IMR-90 (cell line): ENCODE results near the gene RFK. TPM values are rescaled to one million over a fixed set of nuclear protein-coding genes. Genes with fewer than 3 reads are reported as not detected.
A peak's percentile ranks its signal among the peaks of the same experiment; 100 is the strongest.

Source experiments
- ATAC-seq: fragments of 200-7000 bp; cut with Tn5 transposase; 2 replicates; pipeline ENCODE4 v1.9.1; 2020; ENCODE audit warnings: low read depth, mild to moderate bottlenecking, moderate library complexity
- BruUV-seq: library from RNA; stranded (reverse); fragments of 400-500 nt; replicated peaks from 2 replicates; lab custom pipeline; 2021; lab: Mats Ljungman, UMichigan
- CTCF ChIA-PET: fragments of 300-600 bp; formaldehyde crosslinking; extraction: SDS; loops from one replicate; lab custom pipeline; 2021; ENCODE audit warnings: antibody characterized with exemption; lab: Yijun Ruan, JAX
- POLR2A ChIA-PET: fragments of 300-600 bp; sonication (Branson Sonifier 250); formaldehyde crosslinking; loops from one replicate; lab custom pipeline; 2022; ENCODE audit warnings: antibody characterized with exemption; ENCODE audit not compliant: unreplicated experiment; lab: Charles Lee
- DNase-seq: peaks from one replicate; pipeline ENCODE4 v3.0.0; 2013
- H2AFZ ChIP-seq: replicated peaks from 2 replicates; pipeline ENCODE3; 2013; ENCODE audit warnings: low read length, mild to moderate bottlenecking; ENCODE audit not compliant: poor library complexity
- H2AK5ac ChIP-seq: 2 replicates; pipeline ENCODE4 v1.6.1; 2013; ENCODE audit warnings: low read depth, low read length, inconsistent platforms
- H2AK9ac ChIP-seq: replicated peaks from 2 replicates; pipeline ENCODE3; 2013; ENCODE audit warnings: mild to moderate bottlenecking, low read depth, low read length, moderate library complexity; ENCODE audit not compliant: poor library complexity
- H2BK120ac ChIP-seq: 2 replicates; pipeline ENCODE4 v1.6.1; 2013; ENCODE audit warnings: low read depth, low read length, inconsistent platforms
- H2BK15ac ChIP-seq: 3 replicates; pipeline ENCODE4 v1.6.1; 2013; ENCODE audit warnings: low read depth, low read length, inconsistent platforms
- H2BK20ac ChIP-seq: 2 replicates; pipeline ENCODE4 v1.6.1; 2013; ENCODE audit warnings: low read depth, mild to moderate bottlenecking, inconsistent platforms, low read length, moderate library complexity
- H2BK5ac ChIP-seq: 2 replicates; pipeline ENCODE4 v1.6.1; 2013; ENCODE audit warnings: mild to moderate bottlenecking, low read depth, low read length, inconsistent platforms; ENCODE audit not compliant: poor library complexity, severe bottlenecking
- H3K14ac ChIP-seq: replicated peaks from 2 replicates; pipeline ENCODE4 v1.6.1; 2013; ENCODE audit warnings: low read depth, low read length, inconsistent platforms
- H3K18ac ChIP-seq: 2 replicates; pipeline ENCODE4 v1.6.1; 2013; ENCODE audit warnings: low read depth, low read length, control low read depth
- H3K23ac ChIP-seq: 2 replicates; pipeline ENCODE4 v1.6.1; 2013; ENCODE audit warnings: low read depth, low read length, inconsistent platforms
- H3K27ac ChIP-seq: 2 replicates; pipeline ENCODE4 v1.5.1; 2013; ENCODE audit warnings: mild to moderate bottlenecking, control low read depth, low read length; ENCODE audit not compliant: insufficient read depth
- H3K27me3 ChIP-seq: 2 replicates; pipeline ENCODE4 v1.6.1; 2013; ENCODE audit warnings: low read length; ENCODE audit not compliant: control insufficient read depth, insufficient read depth
- H3K36me3 ChIP-seq: 2 replicates; pipeline ENCODE4 v1.6.1; 2013; ENCODE audit warnings: low read length, mixed read lengths; ENCODE audit not compliant: control insufficient read depth, insufficient read depth
- H3K4ac ChIP-seq: 2 replicates; pipeline ENCODE4 v1.6.1; 2013; ENCODE audit warnings: low read depth, low read length, inconsistent platforms
- H3K4me1 ChIP-seq: 2 replicates; pipeline ENCODE4 v1.6.1; 2013; ENCODE audit warnings: low read length, mixed read lengths; ENCODE audit not compliant: control insufficient read depth, insufficient read depth
- H3K4me2 ChIP-seq: 2 replicates; pipeline ENCODE4 v1.6.1; 2013; ENCODE audit warnings: low read depth, mild to moderate bottlenecking, control low read depth, low read length, moderate library complexity
- H3K4me3 ChIP-seq: 2 replicates; pipeline ENCODE4 v1.5.1; 2013; ENCODE audit warnings: low read depth, mild to moderate bottlenecking, control low read depth, low read length, moderate library complexity; ENCODE audit not compliant: insufficient read depth
- H3K56ac ChIP-seq: 2 replicates; pipeline ENCODE4 v1.6.1; 2013; ENCODE audit warnings: low read length, inconsistent platforms; ENCODE audit not compliant: insufficient read depth; ENCODE audit errors: extremely low read depth
- H3K79me1 ChIP-seq, 2 experiments: 2 replicates each; pipeline ENCODE4 v1.6.1; 2013; ENCODE audit warnings: low read length in 2 of 2, inconsistent platforms in 1 of 2, low read depth in 1 of 2
- H3K9ac ChIP-seq: 2 replicates; pipeline ENCODE4 v1.6.1; 2013; ENCODE audit warnings: low read depth, low read length, control low read depth
- H3K9me1 ChIP-seq: 2 replicates; pipeline ENCODE4 v1.6.1; 2013; ENCODE audit warnings: low read length, inconsistent platforms; ENCODE audit not compliant: insufficient read depth
- H3K9me3 ChIP-seq: 2 replicates; pipeline ENCODE4 v1.6.1; 2013; ENCODE audit warnings: low read length; ENCODE audit not compliant: control insufficient read depth, insufficient read depth
- H4K20me1 ChIP-seq: 2 replicates; pipeline ENCODE4 v1.6.1; 2013; ENCODE audit warnings: low read length, inconsistent platforms; ENCODE audit not compliant: insufficient read depth
- H4K5ac ChIP-seq: 2 replicates; pipeline ENCODE4 v1.6.1; 2013; ENCODE audit warnings: mild to moderate bottlenecking, low read depth, low read length, control low read depth
- H4K8ac ChIP-seq, 2 experiments: 2 replicates each; pipeline ENCODE4 v1.6.1; 2013; ENCODE audit warnings: low read depth in 2 of 2, low read length in 2 of 2, control low read depth in 1 of 2, inconsistent platforms in 1 of 2
- H4K91ac ChIP-seq: 2 replicates; pipeline ENCODE4 v1.6.1; 2013; ENCODE audit warnings: low read depth, low read length, inconsistent platforms; ENCODE audit not compliant: insufficient read depth
- BHLHE40 ChIP-seq: fragments of 150-350 bp; IDR thresholded peaks from 2 replicates; pipeline ENCODE4 v1.6.1; 2016; ENCODE audit warnings: mild to moderate bottlenecking, low read depth, low read length
- CEBPB ChIP-seq: IDR thresholded peaks from 2 replicates; pipeline ENCODE4 v1.6.1; 2012; ENCODE audit warnings: low read depth, low read length, improper control_type of control experiment
- CTCF ChIP-seq: conservative IDR thresholded peaks from 2 replicates; pipeline ENCODE4 v1.5.1; 2012; ENCODE audit warnings: mild to moderate bottlenecking, low read depth, low read length, improper control_type of control experiment
- FOS ChIP-seq: fragments of 150-350 bp; IDR thresholded peaks from 2 replicates; pipeline ENCODE4 v1.6.1; 2016; ENCODE audit warnings: low read depth, low read length
- MAZ ChIP-seq: IDR thresholded peaks from 2 replicates; pipeline ENCODE4 v1.6.1; 2012; ENCODE audit warnings: low read depth, mild to moderate bottlenecking, low read length, improper control_type of control experiment, moderate library complexity, borderline replicate concordance
- MXI1 ChIP-seq: IDR thresholded peaks from 2 replicates; pipeline ENCODE4 v1.6.1; 2012; ENCODE audit warnings: low read depth, mild to moderate bottlenecking, low read length, moderate library complexity, borderline replicate concordance
- NFE2L2 ChIP-seq: fragments of 150-350 bp; IDR thresholded peaks from 2 replicates; pipeline ENCODE4 v1.6.1; 2016; ENCODE audit warnings: low read depth, mild to moderate bottlenecking, low read length
- RAD21 ChIP-seq: IDR thresholded peaks from 2 replicates; pipeline ENCODE4 v1.6.1; 2012; ENCODE audit warnings: low read length, improper control_type of control experiment
- RCOR1 ChIP-seq: IDR thresholded peaks from 2 replicates; pipeline ENCODE4 v1.6.1; 2012; ENCODE audit warnings: mild to moderate bottlenecking, low read length, improper control_type of control experiment; ENCODE audit not compliant: insufficient replicate concordance
- RFX5 ChIP-seq: IDR thresholded peaks from 2 replicates; pipeline ENCODE4 v1.8.0; 2012; ENCODE audit warnings: low read depth, mild to moderate bottlenecking, low read length, moderate library complexity
- SMC3 ChIP-seq: fragments of 150-350 bp; IDR thresholded peaks from 2 replicates; pipeline ENCODE4 v1.6.1; 2016; ENCODE audit warnings: low read depth, mild to moderate bottlenecking, antibody characterized with exemption, low read length, moderate library complexity
- WGBS, 2 experiments: methylation state at CpG; one replicate each; pipeline versions ENCODE4 v1.1.5 to v1.1.7; 2013; ENCODE audit warnings: missing lambda C conversion rate in 2 of 2; ENCODE audit not compliant: insufficient read length in 1 of 2; ENCODE audit errors: extremely low coverage in 2 of 2; 5-methylcytosine and 5-hydroxymethylcytosine counted together
- dilution Hi-C: fragments of 300-500 bp; cut with HindIII; formaldehyde crosslinking; loops from one replicate; pipeline ENCODE4 v1.14.3; 2018; ENCODE audit warnings: low sequenced_read_pairs; ENCODE audit not compliant: unreplicated experiment
- in situ Hi-C: fragments of 300-500 bp; cut with MboI; formaldehyde crosslinking; loops from 3 replicates; pipeline ENCODE4 v1.14.3; 2019; ENCODE audit warnings: low sequenced_read_pairs, inconsistent platforms, mixed read lengths
- intact Hi-C: fragments of 100-400 bp; cut with micrococcal nuclease; formaldehyde crosslinking; loops from 2 replicates; pipeline ENCODE4 v1.10.0; 2022
- polyA plus RNA-seq, 3 experiments: library from polyadenylated mRNA; depleted of rRNA; stranded (reverse); fragments of >200 nt; gene quantifications; 2 replicates each; pipeline ENCODE4 v1.2.3, GENCODE V29; 2012; ENCODE audit warnings: low replicate concordance in 1 of 3
- total RNA-seq: library from RNA; depleted of rRNA; stranded (reverse); fragments of >200 nt; gene quantifications from 2 replicates; pipeline ENCODE4 v1.2.3, GENCODE V29; 2012
- TF ChIP-seq, protein P1 (sequence below): fragments of 150-350 bp; IDR thresholded peaks from 2 replicates; pipeline ENCODE4 v1.6.1; 2017; ENCODE audit warnings: mild to moderate bottlenecking, antibody characterized with exemption, low read length, low read depth

Gene RFK
- total and polyA plus RNA-seq, 2 of the 4 experiments (the other 2 are of a cell fraction), result 10.3 to 13.8 TPM

DNA sequence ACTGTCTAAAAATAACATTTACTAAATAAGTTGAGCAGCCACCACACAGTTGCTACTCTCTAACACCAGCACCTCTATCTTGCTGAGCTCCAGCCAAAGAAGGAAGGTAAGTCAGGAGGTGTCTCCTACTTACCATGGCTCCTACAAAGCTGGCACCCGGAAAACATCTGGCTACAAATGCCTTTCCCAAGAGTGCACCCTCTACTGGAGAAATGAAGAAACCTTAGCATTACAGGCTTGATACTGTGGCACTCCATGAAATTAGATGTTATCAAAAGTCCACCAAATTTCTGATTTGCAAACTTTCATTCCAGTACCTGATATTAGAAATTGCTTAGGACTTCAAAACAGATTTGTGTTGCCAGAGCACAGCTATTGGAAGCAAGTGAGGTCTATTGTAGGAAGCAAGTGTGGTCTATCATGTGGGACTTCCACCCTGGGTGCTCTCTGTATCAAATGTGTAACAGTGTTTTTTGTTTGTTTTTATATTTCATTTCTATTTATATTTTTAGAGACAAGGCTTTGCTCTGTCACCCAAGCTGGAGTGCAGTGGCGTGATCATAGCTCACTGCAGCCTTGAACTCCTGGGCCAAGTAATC lies 25.7 kb upstream of the RFK start:
- in situ Hi-C loops (no loop called here), dilution Hi-C loops (no loop called here), intact Hi-C loops (no loop called here)
- H3K9me3 ChIP-seq, result no peaks in the 10 kb centered on the region
- H3K27ac ChIP-seq, result no peak overlapping the region
- no peak overlapping the region for H4K91ac ChIP-seq
- H2BK120ac ChIP-seq, result no peak overlapping the region
- H4K20me1 ChIP-seq, result no peaks in the 10 kb centered on the region
- no peaks in the 10 kb centered on the region for H3K79me1 ChIP-seq
- H2AK9ac ChIP-seq, result no peak overlapping the region
- H2BK15ac ChIP-seq, result no peak overlapping the region
- H3K4ac ChIP-seq, result no peak overlapping the region
- H2BK5ac ChIP-seq, result no peak overlapping the region
- BruUV-seq, result no TSS peak
- no peak overlapping the region for H3K4me3 ChIP-seq
- H3K23ac ChIP-seq, result no peak overlapping the region
- no peak overlapping the region for H2AFZ ChIP-seq
- H3K14ac ChIP-seq, result no peak overlapping the region
- no peak overlapping the region for H4K5ac ChIP-seq
- ATAC-seq (peak; percentile 63), DNase-seq (no peak)
- ChIA-PET CTCF (interaction anchor here (0.7 to 1.8 kb wide), 7 partner anchors 9 to 78 kb away, joined by 3 to 8 read pairs (median 4); partner anchors contain the start of gene RFK), POLR2A (no interaction called here)
- H3K18ac ChIP-seq, result no peak overlapping the region
- no peak overlapping the region for H3K56ac ChIP-seq
- H3K4me2 ChIP-seq, result no peak overlapping the region
- no peaks in the 10 kb centered on the region for H3K4me1 ChIP-seq
- H3K27me3 ChIP-seq, result no peaks in the 10 kb centered on the region
- no peak overlapping the region for H4K8ac ChIP-seq
- no peaks in the 10 kb centered on the region for H3K9me1 ChIP-seq
- no peak overlapping the region for H3K9ac ChIP-seq
- TF ChIP-seq MXI1 (no peak), NFE2L2 (no peak), RFX5 (no peak), MAZ (no peak), FOS (no peak), BHLHE40 (no peak), RCOR1 (no peak), SMC3 (peak; percentile 34; the same call in 1 of the 2 replicates), CTCF (peak; percentile 48), RAD21 (no peak; the same call in 1 of the 2 replicates), CEBPB (no peak)
- TF ChIP-seq, protein P1, sequence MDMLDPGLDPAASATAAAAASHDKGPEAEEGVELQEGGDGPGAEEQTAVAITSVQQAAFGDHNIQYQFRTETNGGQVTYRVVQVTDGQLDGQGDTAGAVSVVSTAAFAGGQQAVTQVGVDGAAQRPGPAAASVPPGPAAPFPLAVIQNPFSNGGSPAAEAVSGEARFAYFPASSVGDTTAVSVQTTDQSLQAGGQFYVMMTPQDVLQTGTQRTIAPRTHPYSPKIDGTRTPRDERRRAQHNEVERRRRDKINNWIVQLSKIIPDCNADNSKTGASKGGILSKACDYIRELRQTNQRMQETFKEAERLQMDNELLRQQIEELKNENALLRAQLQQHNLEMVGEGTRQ, result no peak
- H2BK20ac ChIP-seq, result no peak overlapping the region
- H2AK5ac ChIP-seq, result no peak overlapping the region
- no peaks in the 10 kb centered on the region for H3K36me3 ChIP-seq
- no CpG with 5 or more reads among the region's 2 CpGs for WGBS, 2 experiments
